PC-3 (cell line): Measurements from ENCODE around the gene CSH1. TPM values are rescaled to one million over a fixed set of nuclear protein-coding genes. Genes with fewer than 3 reads are reported as not detected.

Experiments
- ATAC-seq: fragments of 200-7000 bp; cut with Tn5 transposase; 2 replicates; pipeline ENCODE4 v1.9.1; 2020; ENCODE audit warnings: mild to moderate bottlenecking, moderate library complexity
- BruUV-seq: library from RNA; stranded (reverse); fragments of 400-500 nt; replicated peaks from 2 replicates; lab custom pipeline; 2021; lab: Mats Ljungman, UMichigan
- CTCF ChIA-PET: fragments of 300-600 bp; sonication (Branson Sonifier 250); formaldehyde crosslinking; loops from one replicate; lab custom pipeline; 2022; ENCODE audit warnings: antibody characterized with exemption; lab: Charles Lee
- POLR2A ChIA-PET: fragments of 300-600 bp; sonication (Branson Sonifier 250); formaldehyde crosslinking; loops from one replicate; lab custom pipeline; 2022; ENCODE audit warnings: antibody characterized with exemption; ENCODE audit not compliant: unreplicated experiment; lab: Charles Lee
- DNase-seq: peaks from one replicate; pipeline ENCODE4 v3.0.0-alpha.2; 2015
- H2AFZ ChIP-seq: fragments of 300-600 bp; sonication (generic); 2 replicates; pipeline ENCODE4 v1.6.0; 2016; ENCODE audit warnings: antibody characterized with exemption, low read length
- H3F3A ChIP-seq: fragments of 300-600 bp; sonication (generic); one replicate; pipeline ENCODE4 v1.6.0; 2017; ENCODE audit warnings: antibody characterized with exemption, low read length, control low read depth, mild to moderate bottlenecking; ENCODE audit not compliant: unreplicated experiment
- H3K27ac ChIP-seq: fragments of 300-600 bp; sonication (generic); 2 replicates; pipeline ENCODE4 v1.5.1; 2016; ENCODE audit warnings: mild to moderate bottlenecking, low read length
- H3K27me3 ChIP-seq: fragments of 300-600 bp; sonication (generic); 2 replicates; pipeline ENCODE4 v1.6.1; 2016; ENCODE audit warnings: low read length, mixed read lengths
- H3K36me3 ChIP-seq: fragments of 300-600 bp; sonication (generic); 2 replicates; pipeline ENCODE4 v1.6.1; 2016; ENCODE audit warnings: low read depth, mixed run types, low read length, mixed read lengths
- H3K4me1 ChIP-seq: fragments of 300-600 bp; sonication (generic); 2 replicates; pipeline ENCODE4 v1.5.1; 2016; ENCODE audit warnings: low read length; ENCODE audit not compliant: insufficient read depth
- H3K4me2 ChIP-seq: fragments of 300-600 bp; sonication (generic); 2 replicates; pipeline ENCODE4 v1.6.0; 2016; ENCODE audit warnings: low read length
- H3K4me3 ChIP-seq: fragments of 300-600 bp; sonication (generic); 2 replicates; pipeline ENCODE4 v1.5.1; 2016; ENCODE audit warnings: mild to moderate bottlenecking, low read length, mixed read lengths
- H3K79me2 ChIP-seq: fragments of 300-600 bp; sonication (generic); 2 replicates; pipeline ENCODE4 v1.6.1; 2017; ENCODE audit warnings: low read length, mixed read lengths
- H3K9ac ChIP-seq: fragments of 300-600 bp; sonication (generic); 2 replicates; pipeline ENCODE4 v1.6.0; 2016; ENCODE audit warnings: mild to moderate bottlenecking, low read length
- H3K9me2 ChIP-seq: fragments of 300-600 bp; sonication (generic); replicated peaks from 2 replicates; pipeline ENCODE4 v1.6.1; 2016; ENCODE audit warnings: mixed run types, low read length, mixed read lengths
- H3K9me3 ChIP-seq: fragments of 300-600 bp; sonication (generic); 2 replicates; pipeline ENCODE4 v1.6.1; 2016; ENCODE audit warnings: low read length, mixed read lengths
- H4K20me1 ChIP-seq: fragments of 300-600 bp; sonication (generic); 2 replicates; pipeline ENCODE4 v1.6.1; 2016; ENCODE audit warnings: low read length, mixed read lengths
- CTCF ChIP-seq: fragments of 300-600 bp; sonication (generic); conservative IDR thresholded peaks from 2 replicates; pipeline ENCODE4 v1.5.1; 2017; ENCODE audit warnings: antibody characterized with exemption, low read depth, mild to moderate bottlenecking, low read length
- EZH2 ChIP-seq: fragments of 300-600 bp; sonication (generic); IDR thresholded peaks from one replicate; pipeline ENCODE4 v1.6.1; 2017; ENCODE audit warnings: antibody characterized with exemption, mild to moderate bottlenecking, low read length; ENCODE audit not compliant: unreplicated experiment
- EZH2phosphoT487 ChIP-seq: fragments of 300-600 bp; sonication (generic); IDR thresholded peaks from 2 replicates; pipeline ENCODE4 v1.6.1; 2018; ENCODE audit warnings: mild to moderate bottlenecking, antibody characterized with exemption, low read length, borderline replicate concordance
- intact Hi-C: fragments of 100-400 bp; cut with micrococcal nuclease; formaldehyde crosslinking; loops from 2 replicates; pipeline ENCODE4 v1.9.0; 2023
- total RNA-seq: library from RNA; depleted of rRNA; stranded (reverse); fragments of >200 nt; gene quantifications from 2 replicates; pipeline ENCODE4 v1.2.3, GENCODE V29; 2014

The CSH1 gene
- total RNA-seq, 1 experiment from 2014 or later: not detected

- Histone ChIP-seq H3K9me3 (no peaks in the 10 kb centered on the region), H3F3A (no peaks in the 10 kb centered on the region), H3K27ac (no peak overlapping the region), H3K4me3 (no peak overlapping the region), H4K20me1 (no peaks in the 10 kb centered on the region), H3K36me3 (no peaks in the 10 kb centered on the region), H3K4me1 (no peaks in the 10 kb centered on the region), H3K79me2 (no peaks in the 10 kb centered on the region), H3K9me2 (no peaks in the 10 kb centered on the region), H3K27me3 (no peaks in the 10 kb centered on the region), H3K9ac (no peak overlapping the region), H2AFZ (no peak overlapping the region), H3K4me2 (no peak overlapping the region)
- ATAC-seq: no peak
- CTCF ChIA-PET: interaction anchor here (0.5 kb wide), 1 partner anchor 206 kb away, joined by 4 read pairs; no protein-coding TSS in a partner anchor
- TF ChIP-seq CTCF (no peak), EZH2phosphoT487 (no peak), EZH2 (no peak)
- BruUV-seq: no TSS peak
- POLR2A ChIA-PET: no interaction called here
- intact Hi-C loops: no loop called here
- no peak for DNase-seq
Observed at GRCh38 chr17:63928172-63928666, 31.8 kb upstream of the CSH1 start.

- Histone ChIP-seq H3K4me1 (no peaks in the 10 kb centered on the region), H2AFZ (no peak overlapping the region), H3K9ac (no peak overlapping the region), H3K4me2 (no peak overlapping the region), H3K79me2 (no peaks in the 10 kb centered on the region), H3K27ac (no peak overlapping the region), H3K9me3 (no peaks in the 10 kb centered on the region), H3K27me3 (no peaks in the 10 kb centered on the region), H3K4me3 (no peak overlapping the region), H3K9me2 (no peaks in the 10 kb centered on the region), H3K36me3 (no peaks in the 10 kb centered on the region), H3F3A (no peaks in the 10 kb centered on the region), H4K20me1 (no peaks in the 10 kb centered on the region)
- BruUV-seq: no TSS peak
- TF ChIP-seq CTCF (no peak), EZH2 (no peak), EZH2phosphoT487 (no peak)
- CTCF ChIA-PET: interaction anchor here (0.5 kb wide), 1 partner anchor 206 kb away, joined by 4 read pairs; no protein-coding TSS in a partner anchor
- intact Hi-C loops: no loop called here
- POLR2A ChIA-PET: interaction anchor here (0.6 kb wide), 1 partner anchor 38 kb away, joined by 4 read pairs; no protein-coding TSS in a partner anchor
- ATAC-seq (no peak), DNase-seq (no peak)
Observed at GRCh38 chr17:63927464-63928171, 31.2 kb upstream of the CSH1 start.

DNA sequence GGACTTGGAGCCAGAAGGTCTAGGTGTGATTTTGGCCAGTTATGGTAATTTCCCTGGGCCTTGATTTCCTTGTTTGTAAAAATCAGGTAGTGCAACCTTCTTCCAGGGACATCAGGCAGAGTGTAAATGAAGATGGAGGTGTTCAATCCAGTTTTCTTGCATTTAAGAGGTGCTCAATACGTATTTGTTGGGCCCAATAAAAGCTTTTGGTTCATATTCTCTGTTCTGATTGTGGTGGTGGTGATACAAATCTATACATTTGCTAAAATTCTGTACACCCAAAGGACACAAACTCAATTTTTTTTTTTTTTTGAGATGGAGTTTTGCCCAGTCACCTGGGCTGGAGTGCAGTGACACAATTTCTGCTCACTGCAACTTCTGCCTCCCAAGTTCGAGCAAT is 29.8 kb upstream of the CSH1 start:
- ATAC-seq (no peak), DNase-seq (no peak)
- CTCF ChIA-PET: interaction anchor here (0.6 kb wide), 1 partner anchor 67 kb away, joined by 3 read pairs; no protein-coding TSS in a partner anchor
- no peak overlapping the region for H3K4me2 ChIP-seq
- no peak overlapping the region for H2AFZ ChIP-seq
- no peaks in the 10 kb centered on the region for H3K36me3 ChIP-seq
- no peaks in the 10 kb centered on the region for H3F3A ChIP-seq
- no peaks in the 10 kb centered on the region for H3K79me2 ChIP-seq
- no peaks in the 10 kb centered on the region for H3K9me3 ChIP-seq
- no peak overlapping the region for H3K9ac ChIP-seq
- no peak overlapping the region for H3K4me3 ChIP-seq
- no peaks in the 10 kb centered on the region for H3K4me1 ChIP-seq
- no peak overlapping the region for H3K27ac ChIP-seq
- intact Hi-C loops: no loop called here
- BruUV-seq: no TSS peak
- no peaks in the 10 kb centered on the region for H4K20me1 ChIP-seq
- H3K27me3 ChIP-seq: no peaks in the 10 kb centered on the region
- TF ChIP-seq EZH2phosphoT487: no peak
- POLR2A ChIA-PET: no interaction called here
- H3K9me2 ChIP-seq: no peaks in the 10 kb centered on the region
